A673 (cell line): ENCODE data around the gene IL1RAPL1.

Experiments
- EZH2 ChIP-seq: fragments of 200-600 bp; sonication (generic); IDR thresholded peaks from 2 replicates; pipeline ENCODE4 v1.6.1; 2017; ENCODE audit warnings: borderline replicate concordance, low read depth, mild to moderate bottlenecking, mixed read lengths, antibody characterized with exemption, low read length; ENCODE audit not compliant: poor library complexity, severe bottlenecking
- TF ChIP-seq, protein P1 (sequence below): fragments of 300-800, 200-600 bp; sonication (generic); conservative IDR thresholded peaks from 2 replicates; pipeline ENCODE4 v1.5.1; 2017; ENCODE audit warnings: low read depth, mild to moderate bottlenecking, antibody characterized with exemption, low read length, moderate library complexity, mixed read lengths

DNA sequence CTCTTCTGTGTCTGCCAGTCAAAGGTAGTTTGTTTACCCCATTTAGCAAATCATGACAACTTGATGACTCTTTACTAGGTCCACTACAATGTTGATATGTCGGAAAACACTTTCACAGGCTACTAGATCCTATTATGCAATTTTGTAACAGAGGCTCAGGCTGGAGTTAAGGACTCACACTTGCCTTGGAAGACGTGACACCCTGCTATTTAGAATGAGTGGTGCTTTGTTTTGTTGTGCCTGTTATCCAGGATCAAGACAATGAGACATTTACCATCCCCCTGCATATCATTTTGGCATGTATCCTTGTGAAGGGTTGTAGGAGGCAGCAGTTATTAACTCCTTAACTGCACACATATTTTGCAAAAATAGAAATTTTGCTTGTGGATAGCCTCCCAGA lies 263.7 kb downstream of the IL1RAPL1 start:
- TF ChIP-seq, protein P1, sequence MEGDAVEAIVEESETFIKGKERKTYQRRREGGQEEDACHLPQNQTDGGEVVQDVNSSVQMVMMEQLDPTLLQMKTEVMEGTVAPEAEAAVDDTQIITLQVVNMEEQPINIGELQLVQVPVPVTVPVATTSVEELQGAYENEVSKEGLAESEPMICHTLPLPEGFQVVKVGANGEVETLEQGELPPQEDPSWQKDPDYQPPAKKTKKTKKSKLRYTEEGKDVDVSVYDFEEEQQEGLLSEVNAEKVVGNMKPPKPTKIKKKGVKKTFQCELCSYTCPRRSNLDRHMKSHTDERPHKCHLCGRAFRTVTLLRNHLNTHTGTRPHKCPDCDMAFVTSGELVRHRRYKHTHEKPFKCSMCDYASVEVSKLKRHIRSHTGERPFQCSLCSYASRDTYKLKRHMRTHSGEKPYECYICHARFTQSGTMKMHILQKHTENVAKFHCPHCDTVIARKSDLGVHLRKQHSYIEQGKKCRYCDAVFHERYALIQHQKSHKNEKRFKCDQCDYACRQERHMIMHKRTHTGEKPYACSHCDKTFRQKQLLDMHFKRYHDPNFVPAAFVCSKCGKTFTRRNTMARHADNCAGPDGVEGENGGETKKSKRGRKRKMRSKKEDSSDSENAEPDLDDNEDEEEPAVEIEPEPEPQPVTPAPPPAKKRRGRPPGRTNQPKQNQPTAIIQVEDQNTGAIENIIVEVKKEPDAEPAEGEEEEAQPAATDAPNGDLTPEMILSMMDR: no peak
- TF ChIP-seq EZH2: no peak
